SU-DHL-6 (cell line): ENCODE data around the gene ZCCHC8.

Source experiments
- EZH2phosphoT487 ChIP-seq: fragments of 200-600 bp; sonication (generic), shearing (Covaris generic); conservative IDR thresholded peaks from 2 replicates; pipeline ENCODE4 v1.6.1; 2018; ENCODE audit warnings: mild to moderate bottlenecking, antibody characterized with exemption, low read length, moderate library complexity, mixed read lengths
- TF ChIP-seq, protein P1 (sequence below): fragments of 200-600 bp; sonication (generic); IDR thresholded peaks from one replicate; pipeline ENCODE4 v1.5.1; 2017; ENCODE audit warnings: antibody characterized with exemption, mild to moderate bottlenecking, low read length, moderate library complexity; ENCODE audit not compliant: insufficient read depth, poor library complexity, severe bottlenecking

DNA sequence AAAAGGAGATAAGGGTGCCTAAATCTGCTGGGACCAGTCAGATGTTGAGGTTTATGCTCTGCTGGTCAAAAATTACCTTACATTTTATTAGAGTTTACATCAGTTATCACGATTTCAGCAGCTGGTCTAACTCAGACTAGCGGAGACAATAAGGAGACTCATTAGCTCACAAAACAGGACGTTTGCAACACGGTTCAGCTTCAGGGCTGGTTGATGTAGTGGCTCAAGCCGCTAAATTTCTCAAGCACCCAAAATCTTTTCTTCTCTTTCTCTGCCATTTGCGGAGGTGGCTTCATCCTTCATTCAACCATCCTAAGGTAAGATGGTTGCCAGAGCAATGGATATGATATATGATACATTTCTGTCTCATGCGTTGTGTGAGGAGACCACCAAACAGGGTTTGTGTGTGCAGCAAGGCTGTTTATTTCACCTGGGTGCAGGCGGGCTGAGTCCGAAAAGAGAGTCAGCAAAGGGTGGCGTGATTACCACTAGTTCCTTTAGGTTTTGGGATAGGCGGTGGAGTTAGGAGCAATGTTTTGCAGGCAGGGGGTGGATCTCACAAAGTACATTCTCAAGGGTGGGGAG lies 47.9 kb downstream of the ZCCHC8 start:
- TF ChIP-seq, protein P1, sequence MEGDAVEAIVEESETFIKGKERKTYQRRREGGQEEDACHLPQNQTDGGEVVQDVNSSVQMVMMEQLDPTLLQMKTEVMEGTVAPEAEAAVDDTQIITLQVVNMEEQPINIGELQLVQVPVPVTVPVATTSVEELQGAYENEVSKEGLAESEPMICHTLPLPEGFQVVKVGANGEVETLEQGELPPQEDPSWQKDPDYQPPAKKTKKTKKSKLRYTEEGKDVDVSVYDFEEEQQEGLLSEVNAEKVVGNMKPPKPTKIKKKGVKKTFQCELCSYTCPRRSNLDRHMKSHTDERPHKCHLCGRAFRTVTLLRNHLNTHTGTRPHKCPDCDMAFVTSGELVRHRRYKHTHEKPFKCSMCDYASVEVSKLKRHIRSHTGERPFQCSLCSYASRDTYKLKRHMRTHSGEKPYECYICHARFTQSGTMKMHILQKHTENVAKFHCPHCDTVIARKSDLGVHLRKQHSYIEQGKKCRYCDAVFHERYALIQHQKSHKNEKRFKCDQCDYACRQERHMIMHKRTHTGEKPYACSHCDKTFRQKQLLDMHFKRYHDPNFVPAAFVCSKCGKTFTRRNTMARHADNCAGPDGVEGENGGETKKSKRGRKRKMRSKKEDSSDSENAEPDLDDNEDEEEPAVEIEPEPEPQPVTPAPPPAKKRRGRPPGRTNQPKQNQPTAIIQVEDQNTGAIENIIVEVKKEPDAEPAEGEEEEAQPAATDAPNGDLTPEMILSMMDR, result no peak
- no peak for TF ChIP-seq EZH2phosphoT487
